ENCODE data around the gene PLEKHG4. TPM values are rescaled to one million over a fixed set of nuclear protein-coding genes. Genes with fewer than 3 reads are reported as not detected.

The PLEKHG4 gene
- polyA plus RNA-seq, 2 of the 4 experiments (the other 2 are of a cell fraction), result 10.0 to 15.9 TPM

- peak in 1 of 2 experiments; percentile 2; a peak in 1 of 6 replicates for ATAC-seq
- DNase-seq (ENCODE audit: low read depth in 1 of 2, low spot score in 1 of 2), result no peak
- ChIA-PET POLR2A (interaction anchor here (0.5 to 3.3 kb wide), 11 partner anchors 9 to 194 kb away, joined by 3 to 30 read pairs (median 3); partner anchors contain the start of gene TMEM208), CTCF (interaction anchor here (0.7 to 9.7 kb wide), 13 partner anchors 12 to 569 kb away, joined by 3 to 138 read pairs (median 6); partner anchors contain the start of genes KCTD19, LRRC36 and TMEM208)
- no peak for FAIRE-seq
- H3K4me3 ChIP-seq, result peak overlapping the region; percentile 74
- peak overlapping the region; percentile 77 to 95 for H3K27ac ChIP-seq
- no peaks in the 10 kb centered on the region for H3K9me3 ChIP-seq
- 11% methylated on average over 7 of the region's 7 CpGs for WGBS (ENCODE audit: missing lambda C conversion rate)
- H3K4me1 ChIP-seq, result peaks cover 45% of the 10 kb centered on the region
- TF ChIP-seq, protein P1, sequence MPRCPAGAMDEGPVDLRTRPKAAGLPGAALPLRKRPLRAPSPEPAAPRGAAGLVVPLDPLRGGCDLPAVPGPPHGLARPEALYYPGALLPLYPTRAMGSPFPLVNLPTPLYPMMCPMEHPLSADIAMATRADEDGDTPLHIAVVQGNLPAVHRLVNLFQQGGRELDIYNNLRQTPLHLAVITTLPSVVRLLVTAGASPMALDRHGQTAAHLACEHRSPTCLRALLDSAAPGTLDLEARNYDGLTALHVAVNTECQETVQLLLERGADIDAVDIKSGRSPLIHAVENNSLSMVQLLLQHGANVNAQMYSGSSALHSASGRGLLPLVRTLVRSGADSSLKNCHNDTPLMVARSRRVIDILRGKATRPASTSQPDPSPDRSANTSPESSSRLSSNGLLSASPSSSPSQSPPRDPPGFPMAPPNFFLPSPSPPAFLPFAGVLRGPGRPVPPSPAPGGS (IDR thresholded peaks at IDR 0.05), result 0 out of 3 replicates have a peak, but pooled peaks have one; percentile 6
- peak; percentile 27; the same call in 1 of the 2 replicates for TF ChIP-seq MAX (IDR thresholded peaks at IDR 0.05)
- TF ChIP-seq ZSCAN20 (CRISPR knock-in tag; IDR thresholded peaks at IDR 0.05), result no peak
- TF ChIP-seq REST (IDR thresholded peaks at IDR 0.05), result no peak
- no peak for TF ChIP-seq HEYL (CRISPR knock-in tag; IDR thresholded peaks at IDR 0.05)
- peak; percentile 12 for TF ChIP-seq CHD2 (IDR thresholded peaks at IDR 0.05; ENCODE audit: low read length, partially characterized antibody)
- peak overlapping the region; percentile 97 for H3K4me2 ChIP-seq
Observed at GRCh38 chr16:67248073-67248400, 31.3 kb upstream of the PLEKHG4 start.

- Histone ChIP-seq H3K4me3 (peak within 1 kb of the TSS; percentile 74), H3K27ac (peak within 1 kb of the TSS; percentile 77 to 95), H3K4me1 (peaks cover 39% of the 10 kb centered on the region), H3K9me3 (no peaks in the 10 kb centered on the region), H3K4me2 (peak within 1 kb of the TSS; percentile 97)
- DNase-seq (ENCODE audit: low read depth in 1 of 2, low spot score in 1 of 2), result no peak
- WGBS (ENCODE audit: missing lambda C conversion rate), result 0% methylated on average over 14 of the region's 75 CpGs
- TF ChIP-seq, protein P2, sequence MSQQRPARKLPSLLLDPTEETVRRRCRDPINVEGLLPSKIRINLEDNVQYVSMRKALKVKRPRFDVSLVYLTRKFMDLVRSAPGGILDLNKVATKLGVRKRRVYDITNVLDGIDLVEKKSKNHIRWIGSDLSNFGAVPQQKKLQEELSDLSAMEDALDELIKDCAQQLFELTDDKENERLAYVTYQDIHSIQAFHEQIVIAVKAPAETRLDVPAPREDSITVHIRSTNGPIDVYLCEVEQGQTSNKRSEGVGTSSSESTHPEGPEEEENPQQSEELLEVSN (IDR thresholded peaks at IDR 0.05; ENCODE audit: borderline replicate concordance, low read depth), result peak; percentile 79
- TF ChIP-seq RNF2 (IDR thresholded peaks at IDR 0.05; ENCODE audit: borderline replicate concordance, low read depth) (0 out of 2 replicates have a peak, but pooled peaks have one; percentile 39), REST (IDR thresholded peaks at IDR 0.05) (no peak), CEBPB (IDR thresholded peaks at IDR 0.05) (no peak), SREBF2 (IDR thresholded peaks at IDR 0.05) (no peak), KDM1A (IDR thresholded peaks at IDR 0.05; ENCODE audit: low read depth) (no peak), FOXS1 (CRISPR knock-in tag; IDR thresholded peaks at IDR 0.05) (no peak), ZC3H11A (IDR thresholded peaks at IDR 0.05) (no peak), MAZ (IDR thresholded peaks at IDR 0.05; ENCODE audit: borderline replicate concordance, low read depth, low read length) (no peak), NPAS2 (CRISPR knock-in tag; IDR thresholded peaks at IDR 0.05; ENCODE audit: borderline replicate concordance) (0 out of 2 replicates have a peak, but pooled peaks have one; percentile 15), BHLHE40 (IDR thresholded peaks at IDR 0.05; ENCODE audit: low read depth, low read length) (no peak), MAX (IDR thresholded peaks at IDR 0.05) (peak; percentile 3; the same call in 1 of the 2 replicates), ATOH8 (CRISPR knock-in tag; IDR thresholded peaks at IDR 0.05; ENCODE audit: low read depth) (0 out of 2 replicates have a peak, but pooled peaks have one; percentile 24), HOXB13 (CRISPR knock-in tag; IDR thresholded peaks at IDR 0.05; ENCODE audit: low read depth) (0 out of 2 replicates have a peak, but pooled peaks have one; percentile 26), JUN (IDR thresholded peaks at IDR 0.05) (0 out of 5 replicates have a peak, but pooled peaks of 1 of the 2 experiments have one; percentile 26), POLR2A (IDR thresholded peaks at IDR 0.05; ENCODE audit: low read length) (peak; percentile 6; the same call in 1 of the 2 replicates), HDAC2 (IDR thresholded peaks at IDR 0.05) (no peak)
- TF ChIP-seq, protein P3, sequence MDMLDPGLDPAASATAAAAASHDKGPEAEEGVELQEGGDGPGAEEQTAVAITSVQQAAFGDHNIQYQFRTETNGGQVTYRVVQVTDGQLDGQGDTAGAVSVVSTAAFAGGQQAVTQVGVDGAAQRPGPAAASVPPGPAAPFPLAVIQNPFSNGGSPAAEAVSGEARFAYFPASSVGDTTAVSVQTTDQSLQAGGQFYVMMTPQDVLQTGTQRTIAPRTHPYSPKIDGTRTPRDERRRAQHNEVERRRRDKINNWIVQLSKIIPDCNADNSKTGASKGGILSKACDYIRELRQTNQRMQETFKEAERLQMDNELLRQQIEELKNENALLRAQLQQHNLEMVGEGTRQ (IDR thresholded peaks at IDR 0.05), result peak; percentile 38; the same call in 1 of the 2 replicates
- CTCF ChIA-PET, result interaction anchor here (0.7 to 9.7 kb wide), 13 partner anchors 12 to 219 kb away, joined by 3 to 138 read pairs (median 5); partner anchors contain the start of genes KCTD19, LRRC36 and TMEM208
- ATAC-seq, result peak in 1 of 2 experiments; percentile 9; a peak in 1 of 6 replicates
- no peak for FAIRE-seq
- POLR2A ChIA-PET, result interaction anchor here (0.5 to 3.3 kb wide), 4 partner anchors 10 to 67 kb away, joined by 3 to 30 read pairs (median 5); partner anchors contain the start of gene TMEM208
Observed at GRCh38 chr16:67248401-67249177, 30.7 kb upstream of the PLEKHG4 start, which contains the start of gene SLC9A5. Gene SLC9A5, plus strand, starts transcription at chr16:67248979. Its CDS starts 36 bp downstream, at chr16:67249015.

Measured in A549 (cell line).